ENCODE measurements around the gene TBCA. TPM values are rescaled to one million over a fixed set of nuclear protein-coding genes. Genes with fewer than 3 reads are reported as not detected.

The TBCA gene
- total RNA-seq, 1 donor from 2014 or later: 76.8 TPM

- DNase-seq: no peak
Measured at GRCh38 chr5:77641963-77642737, 134.0 kb downstream of the TBCA start.

DNA sequence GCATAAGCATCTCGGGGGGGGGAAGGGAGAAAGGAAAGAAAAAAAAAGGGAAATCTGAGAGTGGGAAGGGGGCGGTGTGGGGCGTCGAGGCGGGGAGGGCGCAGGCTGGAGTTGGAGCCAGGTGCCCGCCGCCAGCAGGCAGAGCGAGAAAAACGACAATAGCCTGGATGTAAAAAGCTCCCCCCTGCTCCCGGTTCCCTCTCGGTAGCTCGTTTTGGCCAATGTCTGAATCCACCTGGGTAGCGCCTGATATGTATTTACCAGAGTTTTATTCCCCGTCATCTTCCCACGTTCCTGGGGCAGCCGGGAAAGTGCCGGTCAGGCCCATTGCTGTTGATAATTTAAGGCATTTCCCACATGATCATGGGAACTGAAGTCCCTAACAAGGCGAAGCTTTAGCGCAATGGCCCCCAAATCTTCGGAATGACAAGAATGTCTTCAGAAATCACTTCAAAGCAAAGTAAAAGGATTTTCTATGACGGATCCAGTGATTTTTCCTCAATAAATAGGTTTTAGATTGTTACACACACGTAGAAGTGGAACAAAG lies 134.7 kb downstream of the TBCA start:
- DNase-seq: no peak

Other genes with a start within 250 kb of the TBCA start
- not detected for gene OTP, start 137.6 kb downstream of the TBCA start, total RNA-seq